Keratinocyte (primary cell): ENCODE data around the gene TTYH2. TPM values are rescaled to one million over a fixed set of nuclear protein-coding genes. Genes with fewer than 3 reads are reported as not detected.

ENCODE experiments used
- DNase-seq: peaks from one replicate; pipeline ENCODE4 v3.0.0-alpha.2; 2011; ENCODE audit warnings: low read depth, missing footprints, low spot score
- FAIRE-seq: peaks from 2 replicates; lab custom pipeline; 2011; peaks lifted over from hg19 to GRCh38; lab: Jason Lieb, UNC
- H2AFZ ChIP-seq: 2 replicates; pipeline ENCODE4 v1.6.0; 2012; ENCODE audit warnings: low read length, control low read depth, inconsistent platforms; ENCODE audit not compliant: control insufficient read depth
- H3K27ac ChIP-seq: 2 replicates; pipeline ENCODE4 v1.5.1; 2011; ENCODE audit warnings: low read length; ENCODE audit not compliant: control insufficient read depth, insufficient read depth
- H3K27me3 ChIP-seq: 3 replicates; pipeline ENCODE4 v1.6.0; 2011; ENCODE audit warnings: low read length; ENCODE audit not compliant: control insufficient read depth, insufficient read depth; ENCODE audit errors: extremely low read depth
- H3K36me3 ChIP-seq, 2 experiments: 2 replicates in 1 of 2; 3 replicates in 1 of 2; pipeline ENCODE4 v1.5.1; 2011; ENCODE audit warnings: low read length in 2 of 2, mild to moderate bottlenecking in 1 of 2; ENCODE audit not compliant: control insufficient read depth in 2 of 2, insufficient read depth in 2 of 2; ENCODE audit errors: extremely low read depth in 1 of 2
- H3K4me1 ChIP-seq: 3 replicates; pipeline ENCODE4 v1.5.1; 2011; ENCODE audit warnings: low read length; ENCODE audit not compliant: control insufficient read depth, insufficient read depth; ENCODE audit errors: extremely low read depth
- H3K4me2 ChIP-seq: 3 replicates; pipeline ENCODE4 v1.6.0; 2011; ENCODE audit warnings: low read depth, low read length; ENCODE audit not compliant: control insufficient read depth, insufficient read depth; ENCODE audit errors: extremely low read depth
- H3K4me3 ChIP-seq, 3 experiments: fragments of 200-600 bp in 1 of 3; sonication (generic) in 1 of 3; 2 replicates in 2 of 3; 3 replicates in 1 of 3; pipeline ENCODE4 v1.5.1; 2011 to 2016; ENCODE audit warnings: low read length in 3 of 3, mild to moderate bottlenecking in 3 of 3, control low read depth in 2 of 3, inconsistent platforms in 1 of 3, low read depth in 1 of 3, mixed read lengths in 1 of 3, mixed run types in 1 of 3, moderate library complexity in 1 of 3; ENCODE audit not compliant: control insufficient read depth in 2 of 3, insufficient read depth in 2 of 3; ENCODE audit errors: extremely low read depth in 1 of 3
- H3K79me2 ChIP-seq: 2 replicates; pipeline ENCODE4 v1.6.0; 2012; ENCODE audit warnings: low read length; ENCODE audit not compliant: control insufficient read depth, insufficient read depth
- H3K9ac ChIP-seq: 3 replicates; pipeline ENCODE4 v1.6.0; 2011; ENCODE audit warnings: low read length; ENCODE audit not compliant: control insufficient read depth, insufficient read depth; ENCODE audit errors: extremely low read depth
- H3K9me1 ChIP-seq: 3 replicates; pipeline ENCODE4 v1.6.0; 2011; ENCODE audit warnings: low read length; ENCODE audit not compliant: control insufficient read depth, insufficient read depth; ENCODE audit errors: extremely low read depth
- H3K9me3 ChIP-seq: 2 replicates; pipeline ENCODE4 v1.5.1; 2012; ENCODE audit warnings: low read depth, low read length; ENCODE audit not compliant: control insufficient read depth
- H4K20me1 ChIP-seq: 3 replicates; pipeline ENCODE4 v1.6.0; 2011; ENCODE audit warnings: low read length; ENCODE audit not compliant: control insufficient read depth, insufficient read depth; ENCODE audit errors: extremely low read depth
- EZH2 ChIP-seq: IDR thresholded peaks from one replicate; pipeline ENCODE4 v1.6.1; 2012; ENCODE audit warnings: inconsistent platforms, mild to moderate bottlenecking, low read length, moderate library complexity
- dilution Hi-C: fragments of 300-500 bp; cut with MboI; formaldehyde crosslinking; loops from one replicate; pipeline ENCODE4 v1.7.0; 2020; ENCODE audit warnings: low sequenced_read_pairs; ENCODE audit not compliant: extremely low pct_ligation_motif_present
- polyA minus RNA-seq, 3 experiments: library from RNA; depleted of rRNA, polyadenylated mRNA; stranded (reverse); fragments of >200 nt; gene quantifications; 1 replicate in 1 of 3; 2 replicates in 1 of 3; 3 replicates in 1 of 3; pipeline ENCODE4 v1.2.3, GENCODE V29; 2011
- polyA plus RNA-seq, 5 experiments: library from polyadenylated mRNA; depleted of rRNA in 3 of 5; stranded (reverse) in 3 of 5; stranded (forward) in 1 of 5; unstranded in 1 of 5; fragments of >200 nt; gene quantifications; 1 replicate in 1 of 5; 2 replicates in 3 of 5; 3 replicates in 1 of 5; pipeline versions ENCODE4 v1.2.1 to v1.2.3, GENCODE V29; 2011 to 2012; ENCODE audit warnings: missing spikeins in 2 of 5, low read depth in 1 of 5, low replicate concordance in 1 of 5
- TF ChIP-seq, protein P1 (sequence below), 3 experiments: IDR thresholded peaks in 1 of 3; conservative IDR thresholded peaks in 1 of 3; optimal IDR thresholded peaks in 1 of 3; 2 replicates in 2 of 3; 3 replicates in 1 of 3; pipeline versions ENCODE3 to v1.5.1; 2011; ENCODE audit warnings: low read length in 3 of 3, mild to moderate bottlenecking in 3 of 3, moderate library complexity in 2 of 3, control low read depth in 1 of 3, inconsistent platforms in 1 of 3; ENCODE audit not compliant: insufficient read depth in 2 of 3; ENCODE audit errors: extremely low read depth in 1 of 3

The TTYH2 gene, protein sequence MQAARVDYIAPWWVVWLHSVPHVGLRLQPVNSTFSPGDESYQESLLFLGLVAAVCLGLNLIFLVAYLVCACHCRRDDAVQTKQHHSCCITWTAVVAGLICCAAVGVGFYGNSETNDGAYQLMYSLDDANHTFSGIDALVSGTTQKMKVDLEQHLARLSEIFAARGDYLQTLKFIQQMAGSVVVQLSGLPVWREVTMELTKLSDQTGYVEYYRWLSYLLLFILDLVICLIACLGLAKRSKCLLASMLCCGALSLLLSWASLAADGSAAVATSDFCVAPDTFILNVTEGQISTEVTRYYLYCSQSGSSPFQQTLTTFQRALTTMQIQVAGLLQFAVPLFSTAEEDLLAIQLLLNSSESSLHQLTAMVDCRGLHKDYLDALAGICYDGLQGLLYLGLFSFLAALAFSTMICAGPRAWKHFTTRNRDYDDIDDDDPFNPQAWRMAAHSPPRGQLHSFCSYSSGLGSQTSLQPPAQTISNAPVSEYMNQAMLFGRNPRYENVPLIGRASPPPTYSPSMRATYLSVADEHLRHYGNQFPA
- polyA plus RNA-seq (2.2 to 8.5 TPM (median 3.7 TPM) in 3 replicates), polyA minus RNA-seq (5.1 to 18.0 TPM (median 7.6 TPM) in 3 replicates)
- polyA plus RNA-seq (2011; ENCODE audit: low read depth) = 1.0 TPM
- 2.6 and 3.8 TPM in 2 replicates for polyA plus RNA-seq (2011; cell fraction: cytosol; rRNA removed)
- 10.0 and 14.2 TPM in 2 replicates for polyA plus RNA-seq (2011; cell fraction: nucleus; rRNA removed)
- 0.87 and 1.8 TPM in 2 replicates for polyA plus RNA-seq (2012; ENCODE audit: low replicate concordance)
- 10.2 TPM for polyA minus RNA-seq (2011; cell fraction: cytosol; rRNA and poly(A)+ RNA removed)
- polyA minus RNA-seq (2011; cell fraction: nucleus; rRNA and poly(A)+ RNA removed) = 8.2 and 28.0 TPM in 2 replicates

DNA sequence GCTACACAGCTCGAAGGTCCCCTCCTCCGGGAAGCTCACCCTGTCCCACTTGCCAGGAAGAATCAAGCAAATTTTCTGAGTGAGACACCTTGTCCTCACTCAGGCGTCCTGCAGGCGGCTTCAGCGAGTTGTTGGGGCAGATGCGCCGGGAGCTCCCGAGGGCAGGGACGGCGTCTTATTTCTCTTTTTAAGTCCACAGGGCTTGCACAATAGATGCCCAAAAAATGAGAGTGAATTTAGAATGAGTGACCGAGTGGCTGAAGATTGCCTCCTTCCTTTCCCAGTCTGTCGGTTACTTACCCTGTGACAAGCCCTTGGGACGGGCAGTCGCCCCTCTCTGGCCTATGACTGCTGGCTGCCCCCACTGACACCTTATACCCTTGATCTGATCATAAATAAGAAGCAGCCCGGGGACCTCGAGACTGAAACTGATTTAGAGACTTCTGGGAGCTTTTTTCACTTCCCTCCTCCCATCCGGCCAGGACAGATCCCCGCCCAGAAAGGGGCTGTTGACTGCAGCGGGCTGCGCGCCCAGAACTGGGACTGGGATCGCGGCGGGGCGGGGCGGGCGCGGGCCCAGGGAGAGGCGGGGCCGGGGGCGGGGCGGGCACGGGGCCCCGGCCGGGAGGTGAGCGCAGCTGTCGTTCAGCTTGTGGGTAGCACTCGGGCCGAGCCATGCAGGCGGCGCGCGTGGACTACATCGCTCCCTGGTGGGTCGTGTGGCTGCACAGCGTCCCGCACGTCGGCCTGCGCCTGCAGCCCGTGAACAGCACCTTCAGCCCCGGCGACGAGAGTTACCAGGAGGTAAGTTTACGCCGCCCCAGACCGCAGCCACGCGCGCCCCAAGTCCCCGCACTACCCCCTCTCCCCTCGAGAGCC lies at the start of gene TTYH2:
Gene TTYH2 (plus strand): TSS at position 659 of the 879 bp plus-strand sequence. CDS start 17 bp downstream, at position 676.
- peak within 1 kb of the TSS; percentile 88 for H3K4me2 ChIP-seq
- H3K36me3 ChIP-seq = peaks cover 8 to 28% of the 10 kb centered on the region in 2 experiments
- H3K4me3 ChIP-seq = peak within 1 kb of the TSS; percentile 47 to 87 (median 79)
- peaks cover 27% of the 10 kb centered on the region for H4K20me1 ChIP-seq
- peaks cover 3% of the 10 kb centered on the region for H3K9me1 ChIP-seq
- H3K27ac ChIP-seq = peak within 1 kb of the TSS; percentile 79
- peak within 1 kb of the TSS; percentile 80 for H3K9ac ChIP-seq
- TF ChIP-seq, protein P1, sequence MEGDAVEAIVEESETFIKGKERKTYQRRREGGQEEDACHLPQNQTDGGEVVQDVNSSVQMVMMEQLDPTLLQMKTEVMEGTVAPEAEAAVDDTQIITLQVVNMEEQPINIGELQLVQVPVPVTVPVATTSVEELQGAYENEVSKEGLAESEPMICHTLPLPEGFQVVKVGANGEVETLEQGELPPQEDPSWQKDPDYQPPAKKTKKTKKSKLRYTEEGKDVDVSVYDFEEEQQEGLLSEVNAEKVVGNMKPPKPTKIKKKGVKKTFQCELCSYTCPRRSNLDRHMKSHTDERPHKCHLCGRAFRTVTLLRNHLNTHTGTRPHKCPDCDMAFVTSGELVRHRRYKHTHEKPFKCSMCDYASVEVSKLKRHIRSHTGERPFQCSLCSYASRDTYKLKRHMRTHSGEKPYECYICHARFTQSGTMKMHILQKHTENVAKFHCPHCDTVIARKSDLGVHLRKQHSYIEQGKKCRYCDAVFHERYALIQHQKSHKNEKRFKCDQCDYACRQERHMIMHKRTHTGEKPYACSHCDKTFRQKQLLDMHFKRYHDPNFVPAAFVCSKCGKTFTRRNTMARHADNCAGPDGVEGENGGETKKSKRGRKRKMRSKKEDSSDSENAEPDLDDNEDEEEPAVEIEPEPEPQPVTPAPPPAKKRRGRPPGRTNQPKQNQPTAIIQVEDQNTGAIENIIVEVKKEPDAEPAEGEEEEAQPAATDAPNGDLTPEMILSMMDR (optimal IDR thresholded peaks at IDR 0.05 in 1 of 3, IDR thresholded peaks at IDR 0.05 in 1 of 3, conservative IDR thresholded peaks at IDR 0.05 in 1 of 3; ENCODE audit: extremely low read depth in 1 of 3, insufficient read depth in 2 of 3, low read length in 3 of 3) = peak; percentile 34 to 52 (median 44)
- no peak for TF ChIP-seq EZH2
- DNase-seq (no peak), FAIRE-seq (no peak)
- H3K27me3 ChIP-seq = peaks cover 15% of the 10 kb centered on the region
- H3K79me2 ChIP-seq = peaks cover 7% of the 10 kb centered on the region
- H2AFZ ChIP-seq = peak within 1 kb of the TSS; percentile 96
- no peaks in the 10 kb centered on the region for H3K9me3 ChIP-seq
- H3K4me1 ChIP-seq = peaks cover 46% of the 10 kb centered on the region
- dilution Hi-C loops = no loop called here

DNA sequence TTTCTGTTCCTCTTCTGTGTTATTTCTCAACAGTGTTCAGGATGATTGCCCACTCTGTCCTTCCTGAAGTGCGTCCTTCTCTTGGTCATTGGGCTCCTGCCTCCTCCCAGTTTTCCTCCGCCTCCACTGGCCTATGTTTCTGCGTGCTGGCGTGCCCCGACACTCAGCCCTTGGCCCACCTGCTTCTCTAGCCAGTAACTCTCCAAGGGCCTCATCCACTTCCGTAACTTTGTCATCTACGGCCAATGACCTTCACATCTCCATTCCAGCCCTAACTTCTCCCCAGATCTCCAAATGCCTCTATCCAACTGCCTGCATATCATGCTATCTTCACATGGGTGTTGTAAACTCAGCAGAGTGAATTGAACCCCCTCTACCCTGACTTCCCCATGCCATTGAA lies 49.5 kb upstream of the TTYH2 start:
- Histone ChIP-seq H3K27me3 (peaks cover 10% of the 10 kb centered on the region), H3K4me2 (no peak overlapping the region), H3K9me3 (no peaks in the 10 kb centered on the region), H3K9me1 (no peaks in the 10 kb centered on the region), H2AFZ (no peak overlapping the region), H3K79me2 (no peaks in the 10 kb centered on the region), H3K4me3 (no peak overlapping the region), H3K36me3 (no peaks in the 10 kb centered on the region), H4K20me1 (no peaks in the 10 kb centered on the region), H3K27ac (no peak overlapping the region), H3K9ac (no peak overlapping the region), H3K4me1 (no peaks in the 10 kb centered on the region)
- FAIRE-seq = no peak
- no peak for TF ChIP-seq EZH2
- TF ChIP-seq, protein P1 (optimal IDR thresholded peaks at IDR 0.05 in 1 of 3, IDR thresholded peaks at IDR 0.05 in 1 of 3, conservative IDR thresholded peaks at IDR 0.05 in 1 of 3; ENCODE audit: extremely low read depth in 1 of 3, insufficient read depth in 2 of 3, low read length in 3 of 3) = no peak
- DNase-seq = no peak
- dilution Hi-C loops = no loop called here
